Activated naive CD4-positive, alpha-beta T cell treated with anti-CD3 and anti-CD28 coated beads, Interleukin-2, amount 10 ng/mL, durations not matched to agents 7 days and 5 days (primary cell): Measurements from ENCODE around the gene MRPL52.
"Not testable (repeated sequence)": the region's sequence is repeated elsewhere in the genome, so short reads cannot be mapped to it uniquely, and the experiment has no call there.

Experiments used
- CTCF ChIA-PET: fragments of 350-600 bp; sonication (Branson Sonifier 250); formaldehyde crosslinking; loops from one replicate; lab custom pipeline; 2021; ENCODE audit warnings: antibody characterized with exemption; lab: Charles Lee
- DNase-seq: peaks from one replicate; pipeline ENCODE4 v3.0.0-alpha.2; 2020
- H3K27ac Mint-ChIP-seq: one replicate; pipeline ENCODE4 v1.8.0; 2021; ENCODE audit warnings: mild to moderate bottlenecking, moderate library complexity, mixed read lengths
- H3K27me3 Mint-ChIP-seq: one replicate; pipeline ENCODE4 v1.8.0; 2021; ENCODE audit warnings: mild to moderate bottlenecking, mixed read lengths
- H3K36me3 Mint-ChIP-seq: one replicate; pipeline ENCODE4 v1.8.0; 2021; ENCODE audit warnings: mixed read lengths
- H3K4me1 Mint-ChIP-seq: one replicate; pipeline ENCODE4 v1.8.0; 2021; ENCODE audit warnings: mixed read lengths
- H3K4me3 Mint-ChIP-seq: one replicate; pipeline ENCODE4 v1.8.0; 2021; ENCODE audit warnings: mild to moderate bottlenecking, moderate library complexity, mixed read lengths
- H3K9me3 Mint-ChIP-seq: one replicate; pipeline ENCODE4 v1.8.0; 2021; ENCODE audit warnings: mixed read lengths

MRPL52 gene

GRCh38 chr14:22829661-22830442 is at the start of gene MRPL52:
MRPL52 (plus strand) TSS chr14:22829887; CDS start chr14:22829913, 26 bp downstream.
- Mint-ChIP-seq H3K9me3 (no peaks in the 10 kb centered on the region), H3K4me3 (peak within 1 kb of the TSS; percentile 90), H3K36me3 (peaks cover 34% of the 10 kb centered on the region)

GRCh38 chr14:22780105-22780679 is 49.5 kb upstream of the MRPL52 start:
- Mint-ChIP-seq H3K9me3 (no peaks in the 10 kb centered on the region), H3K36me3 (peaks cover 10% of the 10 kb centered on the region), H3K27ac (no peak overlapping the region), H3K4me3 (no peak overlapping the region), H3K27me3 (no peaks in the 10 kb centered on the region), H3K4me1 (no peaks in the 10 kb centered on the region)
- CTCF ChIA-PET, result no interaction called here
- DNase-seq, result no peak

More at GRCh38 chr14:22829661-22830442, at the start of gene MRPL52:
- peaks cover 40% of the 10 kb centered on the region for H3K4me1 Mint-ChIP-seq
- peaks cover 3% of the 10 kb centered on the region for H3K27me3 Mint-ChIP-seq
- H3K27ac Mint-ChIP-seq, result peak within 1 kb of the TSS; percentile 92
- CTCF ChIA-PET, result interaction anchor here (0.7 to 3.3 kb wide), 5 partner anchors 7 to 260 kb away, joined by 3 to 29 read pairs (median 4); no protein-coding TSS in a partner anchor
- peak; percentile 93 for DNase-seq

GRCh38 chr14:22780941-22781300 is 48.8 kb upstream of the MRPL52 start:
- no peak for DNase-seq
- no peaks in the 10 kb centered on the region for H3K4me1 Mint-ChIP-seq
- no peak overlapping the region for H3K4me3 Mint-ChIP-seq
- CTCF ChIA-PET, result no interaction called here
- H3K9me3 Mint-ChIP-seq, result no peaks in the 10 kb centered on the region
- H3K27me3 Mint-ChIP-seq, result no peaks in the 10 kb centered on the region
- H3K27ac Mint-ChIP-seq, result no peak overlapping the region
- H3K36me3 Mint-ChIP-seq, result peaks cover 3% of the 10 kb centered on the region

DNA sequence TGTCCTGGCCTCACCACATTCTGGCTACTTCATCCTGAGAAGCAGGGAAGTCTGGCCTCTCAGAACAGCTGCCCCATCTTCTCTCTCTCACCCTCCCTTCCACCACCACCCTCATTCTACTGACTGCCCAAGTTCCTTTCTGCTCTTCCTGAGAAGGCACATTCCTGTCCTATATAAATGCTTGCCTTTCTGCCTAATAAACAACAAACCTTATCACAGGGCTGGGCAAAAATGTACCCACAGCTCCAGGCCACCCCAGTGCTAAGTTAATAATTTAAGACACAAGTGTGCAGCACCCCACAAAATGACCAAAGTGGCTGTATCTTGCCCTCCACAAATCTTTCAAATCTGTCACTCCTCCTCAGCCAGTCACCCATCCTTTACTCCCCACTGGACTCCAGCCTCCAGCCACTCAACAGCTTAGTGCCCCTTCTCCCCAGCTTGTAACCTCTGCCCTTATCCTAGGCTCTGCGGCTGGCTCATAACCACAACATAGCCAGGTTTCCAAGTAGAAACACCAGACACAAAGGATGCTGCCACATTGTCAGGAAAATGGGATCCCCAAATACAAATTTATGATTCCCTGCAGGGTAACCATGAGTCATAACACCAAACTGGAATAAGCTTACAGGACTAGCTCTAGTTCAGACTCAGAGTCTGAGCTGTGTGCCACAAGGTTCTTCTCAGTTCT is 48.2 kb upstream of the MRPL52 start:
- H3K27me3 Mint-ChIP-seq, result no peaks in the 10 kb centered on the region
- H3K9me3 Mint-ChIP-seq, result no peaks in the 10 kb centered on the region
- CTCF ChIA-PET, result interaction anchor here (0.6 to 1.4 kb wide), 2 partner anchors 17 to 172 kb away, joined by 4 read pairs; no protein-coding TSS in a partner anchor
- H3K36me3 Mint-ChIP-seq, result no peaks in the 10 kb centered on the region
- no peak for DNase-seq
- no peak overlapping the region for H3K27ac Mint-ChIP-seq
- H3K4me1 Mint-ChIP-seq, result no peaks in the 10 kb centered on the region
- no peak overlapping the region for H3K4me3 Mint-ChIP-seq

- Mint-ChIP-seq H3K4me3 (no peak overlapping the region), H3K27ac (no peak overlapping the region), H3K9me3 (no peaks in the 10 kb centered on the region), H3K4me1 (peaks cover 3% of the 10 kb centered on the region), H3K36me3 (no peaks in the 10 kb centered on the region), H3K27me3 (peaks cover 8% of the 10 kb centered on the region)
- DNase-seq, result no peak
- CTCF ChIA-PET, result no interaction called here
Observed at GRCh38 chr14:22786685-22787084, 43.0 kb upstream of the MRPL52 start.

DNA sequence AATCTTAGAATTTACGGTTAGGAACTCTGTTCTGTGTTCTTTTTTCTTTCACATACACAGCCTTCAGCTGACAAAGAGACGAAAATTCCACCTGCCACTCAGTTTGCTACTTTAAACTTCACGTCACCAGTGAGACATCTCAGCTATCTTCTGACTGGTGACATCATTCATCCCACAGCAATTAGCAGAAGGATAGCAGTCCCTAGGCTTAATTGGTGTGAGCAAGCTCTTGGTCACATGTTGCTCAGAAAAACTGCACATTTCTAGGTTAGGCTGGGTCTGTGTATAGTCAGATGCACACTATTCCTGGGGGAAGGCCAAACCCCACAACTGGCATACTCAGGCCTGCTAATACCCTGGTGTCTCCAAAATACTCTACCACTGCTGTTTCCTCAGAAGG is 38.4 kb upstream of the MRPL52 start:
- Mint-ChIP-seq H3K27ac (no peak overlapping the region), H3K4me1 (peaks cover 3% of the 10 kb centered on the region), H3K9me3 (no peaks in the 10 kb centered on the region), H3K36me3 (no peaks in the 10 kb centered on the region), H3K4me3 (no peak overlapping the region), H3K27me3 (peaks cover 28% of the 10 kb centered on the region)
- CTCF ChIA-PET, result interaction anchor here (0.9 kb wide), 1 partner anchor 62 kb away, joined by 3 read pairs; no protein-coding TSS in a partner anchor
- DNase-seq, result no peak

DNA sequence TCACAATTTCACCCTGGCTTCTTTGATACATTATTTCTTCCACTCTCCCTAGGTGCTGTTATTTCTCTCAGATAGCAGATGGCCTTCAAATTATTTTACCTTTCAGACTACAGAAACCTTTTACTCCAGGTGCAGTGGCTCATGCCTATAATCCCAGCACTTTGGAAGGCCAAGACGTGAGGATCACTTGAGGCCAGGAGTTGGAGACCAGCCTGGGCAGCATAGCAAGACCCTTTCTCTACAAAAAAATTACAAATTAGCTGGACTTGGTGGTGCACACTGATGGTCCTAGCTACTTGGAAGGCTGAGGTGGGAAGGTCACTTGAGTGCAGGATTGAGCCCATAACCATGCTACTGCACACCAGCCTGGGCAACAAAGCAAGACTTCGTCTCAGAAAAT is 37.5 kb upstream of the MRPL52 start:
- DNase-seq, result no peak
- Mint-ChIP-seq H3K4me3 (no peak overlapping the region), H3K36me3 (no peaks in the 10 kb centered on the region), H3K27ac (no peak overlapping the region), H3K27me3 (peaks cover 35% of the 10 kb centered on the region), H3K9me3 (no peaks in the 10 kb centered on the region), H3K4me1 (peaks cover 3% of the 10 kb centered on the region)
- CTCF ChIA-PET, result no interaction called here

GRCh38 chr14:22793550-22793949 is 36.1 kb upstream of the MRPL52 start:
- not testable (repeated sequence) for H3K4me3 Mint-ChIP-seq, H3K27ac Mint-ChIP-seq, H3K9me3 Mint-ChIP-seq, H3K36me3 Mint-ChIP-seq, DNase-seq, H3K4me1 Mint-ChIP-seq
- CTCF ChIA-PET, result interaction anchor here (0.6 to 1.1 kb wide), 2 partner anchors 29 to 59 kb away, joined by 4 read pairs; no protein-coding TSS in a partner anchor
- peaks cover 48% of the 10 kb centered on the region for H3K27me3 Mint-ChIP-seq

DNA sequence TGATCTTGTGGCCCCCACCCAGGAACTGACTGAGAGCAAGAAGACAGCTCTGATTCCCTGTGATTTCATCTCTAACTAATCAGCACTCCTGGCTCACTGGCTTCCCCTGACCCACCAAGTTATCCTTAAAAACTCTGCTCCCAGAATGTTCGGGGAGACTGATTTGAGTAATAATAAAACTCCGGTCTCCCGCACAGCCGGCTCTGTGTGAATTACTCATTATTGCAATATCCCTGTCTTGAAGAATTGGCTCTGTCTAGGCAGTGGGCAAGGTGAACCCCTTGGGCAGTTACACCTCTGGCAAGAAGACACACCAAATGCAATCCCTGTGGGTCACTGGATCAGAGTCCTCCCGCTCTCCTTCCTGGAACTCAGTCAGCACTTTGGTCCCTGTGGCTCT is 35.7 kb upstream of the MRPL52 start:
- H3K27ac Mint-ChIP-seq, result no peak overlapping the region
- no peak for DNase-seq
- H3K4me3 Mint-ChIP-seq, result no peak overlapping the region
- peaks cover 3% of the 10 kb centered on the region for H3K4me1 Mint-ChIP-seq
- CTCF ChIA-PET, result interaction anchor here (0.6 to 1.1 kb wide), 2 partner anchors 29 to 59 kb away, joined by 4 read pairs; no protein-coding TSS in a partner anchor
- H3K36me3 Mint-ChIP-seq, result no peaks in the 10 kb centered on the region
- no peaks in the 10 kb centered on the region for H3K9me3 Mint-ChIP-seq
- peaks cover 52% of the 10 kb centered on the region for H3K27me3 Mint-ChIP-seq

GRCh38 chr14:22794551-22794951 is 35.1 kb upstream of the MRPL52 start:
- Mint-ChIP-seq H3K27ac (no peak overlapping the region), H3K4me1 (peaks cover 3% of the 10 kb centered on the region), H3K27me3 (peaks cover 54% of the 10 kb centered on the region), H3K36me3 (no peaks in the 10 kb centered on the region), H3K9me3 (no peaks in the 10 kb centered on the region), H3K4me3 (no peak overlapping the region)
- CTCF ChIA-PET, result interaction anchor here (1.1 kb wide), 1 partner anchor 28 kb away, joined by 4 read pairs; no protein-coding TSS in a partner anchor
- DNase-seq, result no peak

DNA sequence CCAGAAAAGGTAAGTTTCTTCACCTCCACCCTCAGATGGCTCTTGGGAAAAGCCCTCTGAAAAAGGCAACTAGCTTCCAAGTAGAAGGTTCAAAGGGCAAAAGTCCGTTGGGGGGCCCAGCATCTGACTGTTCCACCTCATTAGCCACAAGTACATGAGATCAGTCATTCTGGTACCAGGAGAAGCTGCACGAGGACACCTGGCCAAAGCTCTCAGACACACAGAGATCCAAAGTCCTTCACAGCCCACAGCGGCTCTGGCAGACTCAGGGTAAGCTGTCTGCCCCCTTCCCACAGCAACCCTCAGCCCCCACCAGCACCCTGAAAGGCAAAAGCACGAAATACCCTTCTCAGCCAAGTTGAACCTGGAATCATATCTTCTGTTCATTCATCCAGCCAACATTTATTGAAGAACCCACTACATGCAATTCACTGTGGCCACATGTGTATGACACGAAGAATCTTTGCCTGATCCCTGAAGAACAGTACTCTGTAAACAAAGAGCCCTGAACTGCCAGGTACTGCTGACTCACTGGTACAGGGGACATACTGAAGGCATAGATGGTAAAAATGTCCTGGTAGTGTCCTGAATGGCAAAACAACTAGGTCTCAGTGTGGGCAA is 33.5 kb upstream of the MRPL52 start:
- Mint-ChIP-seq H3K4me1 (no peaks in the 10 kb centered on the region), H3K27ac (no peak overlapping the region), H3K4me3 (no peak overlapping the region), H3K27me3 (peaks cover 51% of the 10 kb centered on the region), H3K36me3 (no peaks in the 10 kb centered on the region), H3K9me3 (no peaks in the 10 kb centered on the region)
- CTCF ChIA-PET, result no interaction called here
- DNase-seq, result no peak

DNA sequence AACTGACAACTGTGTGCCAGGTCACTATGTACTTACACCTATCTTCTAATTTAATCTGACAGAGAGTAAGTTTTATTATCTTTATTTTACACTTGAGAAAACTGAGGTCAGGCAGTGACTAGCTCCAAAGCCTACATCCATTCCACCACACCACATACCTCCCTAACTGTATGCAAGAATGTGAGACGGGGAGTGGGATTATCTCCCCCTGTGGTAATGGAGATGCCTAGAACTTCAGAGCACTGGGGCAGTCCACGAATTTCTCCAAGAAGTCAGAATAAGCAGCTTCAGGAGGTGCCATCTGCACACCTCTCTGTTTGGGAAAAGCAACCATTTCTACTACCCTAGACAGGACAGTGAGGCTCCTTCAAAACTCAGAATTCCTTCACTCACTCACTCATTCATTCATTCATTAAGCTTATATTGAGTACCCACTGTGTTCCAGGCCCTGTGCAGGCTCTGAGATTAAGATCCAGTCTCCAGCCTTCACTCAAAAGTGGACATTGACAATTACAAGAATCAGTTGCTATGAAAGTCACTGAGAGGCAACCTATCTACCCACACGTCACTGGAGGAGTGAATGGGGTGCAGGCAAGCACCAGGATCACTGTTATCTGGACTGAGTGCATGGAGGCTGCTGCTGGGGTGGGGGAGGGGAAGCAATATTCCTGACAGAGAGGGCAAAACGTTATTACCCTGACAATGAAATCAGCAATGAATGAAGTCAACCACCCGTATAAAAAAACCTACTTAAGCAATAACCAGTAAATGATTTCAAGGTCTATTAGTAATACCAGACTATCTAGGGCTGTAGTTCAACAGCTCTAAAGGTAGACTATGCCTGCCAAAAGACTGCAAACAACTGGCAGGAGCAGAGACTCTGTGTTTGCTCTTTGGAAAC is 32.4 kb upstream of the MRPL52 start:
- CTCF ChIA-PET, result interaction anchor here (0.5 to 0.9 kb wide), 2 partner anchors 13 to 20 kb away, joined by 3 to 4 read pairs; no protein-coding TSS in a partner anchor

GRCh38 chr14:22798528-22798927 is 31.2 kb upstream of the MRPL52 start:
- Mint-ChIP-seq H3K4me3 (no peak overlapping the region), H3K4me1 (no peaks in the 10 kb centered on the region), H3K27me3 (peaks cover 61% of the 10 kb centered on the region), H3K36me3 (no peaks in the 10 kb centered on the region), H3K27ac (no peak overlapping the region), H3K9me3 (no peaks in the 10 kb centered on the region)
- no peak for DNase-seq
- CTCF ChIA-PET, result interaction anchor here (1.0 kb wide), 1 partner anchor 25 kb away, joined by 3 read pairs; no protein-coding TSS in a partner anchor

More for the DNA sequence above, 32.4 kb upstream of the MRPL52 start:
- no peak for DNase-seq
- Mint-ChIP-seq H3K27ac (no peak overlapping the region), H3K4me1 (no peaks in the 10 kb centered on the region), H3K4me3 (no peak overlapping the region), H3K9me3 (no peaks in the 10 kb centered on the region), H3K27me3 (peaks cover 56% of the 10 kb centered on the region), H3K36me3 (no peaks in the 10 kb centered on the region)
